ENCODE data around the gene PCDHA7.
A peak's percentile ranks its signal among the peaks of the same experiment; 100 is the strongest.
"Not testable (repeated sequence)": the region's sequence is repeated elsewhere in the genome, so short reads cannot be mapped to it uniquely, and the experiment has no call there.

Gene PCDHA7

GRCh38 chr5:140801494-140801841 is 32.6 kb upstream of the PCDHA7 start:
- Histone ChIP-seq H3K56ac (ENCODE audit: low read length) (no peak overlapping the region), H3K27me3 (ENCODE audit: insufficient read depth, low read length, poor library complexity) (no peaks in the 10 kb centered on the region), H3K23ac (ENCODE audit: low read length) (no peak overlapping the region), H3K18ac (ENCODE audit: low read length) (no peak overlapping the region), H3K4ac (ENCODE audit: low read depth, low read length) (no peak overlapping the region), H2AK5ac (ENCODE audit: low read length) (no peak overlapping the region), H3K4me3 (ENCODE audit: low read length) (no peak overlapping the region), H2BK15ac (replicated peaks; ENCODE audit: low read depth) (no peak overlapping the region), H2BK120ac (ENCODE audit: low read depth, low read length) (no peak overlapping the region), H4K5ac (ENCODE audit: low read length) (no peak overlapping the region), H2BK5ac (ENCODE audit: low read length) (no peak overlapping the region), H3K79me2 (ENCODE audit: control insufficient read depth, insufficient read depth, low read length) (no peaks in the 10 kb centered on the region), H4K8ac (ENCODE audit: low read depth, low read length) (no peak overlapping the region), H3K9ac (ENCODE audit: low read length) (no peak overlapping the region), H3K79me1 (ENCODE audit: low read length) (no peaks in the 10 kb centered on the region), H3K27ac (ENCODE audit: low read depth, low read length) (no peak overlapping the region), H3K4me1 (ENCODE audit: control insufficient read depth, low read depth, low read length) (no peaks in the 10 kb centered on the region), H3K36me3 (ENCODE audit: control insufficient read depth, insufficient read depth, low read length) (no peaks in the 10 kb centered on the region), H3K4me2 (ENCODE audit: low read length) (no peak overlapping the region)
- DNase-seq = no peak
- no CpG with 5 or more reads among the region's 16 CpGs for WGBS (ENCODE audit: extremely low coverage, insufficient coverage, low lambda C conversion rate)

- H3K4ac ChIP-seq (ENCODE audit: low read depth, low read length); H3K4me1 ChIP-seq (ENCODE audit: control insufficient read depth, low read depth, low read length); H2BK15ac ChIP-seq (replicated peaks; ENCODE audit: low read depth); H2AK5ac ChIP-seq (ENCODE audit: low read length); H3K23ac ChIP-seq (ENCODE audit: low read length); H3K79me1 ChIP-seq (ENCODE audit: low read length); H3K27ac ChIP-seq (ENCODE audit: low read depth, low read length); H2BK120ac ChIP-seq (ENCODE audit: low read depth, low read length); DNase-seq; H3K27me3 ChIP-seq (ENCODE audit: insufficient read depth, low read length, poor library complexity); H3K9ac ChIP-seq (ENCODE audit: low read length); H3K4me3 ChIP-seq (ENCODE audit: low read length); H3K79me2 ChIP-seq (ENCODE audit: control insufficient read depth, insufficient read depth, low read length); H3K18ac ChIP-seq (ENCODE audit: low read length); H2BK5ac ChIP-seq (ENCODE audit: low read length); H3K56ac ChIP-seq (ENCODE audit: low read length); H4K5ac ChIP-seq (ENCODE audit: low read length); H3K4me2 ChIP-seq (ENCODE audit: low read length); H3K36me3 ChIP-seq (ENCODE audit: control insufficient read depth, insufficient read depth, low read length); H4K8ac ChIP-seq (ENCODE audit: low read depth, low read length): not testable (repeated sequence)
- no CpG with 5 or more reads among the region's 45 CpGs for WGBS (ENCODE audit: extremely low coverage, insufficient coverage, low lambda C conversion rate)
These were observed 31.7 kb upstream of the PCDHA7 start for GRCh38 chr5:140802381-140802780.

- H3K18ac ChIP-seq (ENCODE audit: low read length) = no peak overlapping the region
- H4K5ac ChIP-seq (ENCODE audit: low read length) = no peak overlapping the region
- H3K79me1 ChIP-seq (ENCODE audit: low read length) = no peaks in the 10 kb centered on the region
- H2BK120ac ChIP-seq (ENCODE audit: low read depth, low read length) = no peak overlapping the region
- H3K4me3 ChIP-seq (ENCODE audit: low read length) = no peak overlapping the region
- H3K23ac ChIP-seq (ENCODE audit: low read length) = no peak overlapping the region
- H2AK5ac ChIP-seq (ENCODE audit: low read length) = no peak overlapping the region
- no peaks in the 10 kb centered on the region for H3K79me2 ChIP-seq (ENCODE audit: control insufficient read depth, insufficient read depth, low read length)
- no peak overlapping the region for H3K4ac ChIP-seq (ENCODE audit: low read depth, low read length)
- no peak overlapping the region for H3K4me2 ChIP-seq (ENCODE audit: low read length)
- no peak for DNase-seq
- no peak overlapping the region for H3K56ac ChIP-seq (ENCODE audit: low read length)
- H4K8ac ChIP-seq (ENCODE audit: low read depth, low read length) = no peak overlapping the region
- WGBS (ENCODE audit: extremely low coverage, insufficient coverage, low lambda C conversion rate) = no CpG with 5 or more reads among the region's 53 CpGs
- H3K27me3 ChIP-seq (ENCODE audit: insufficient read depth, low read length, poor library complexity) = no peaks in the 10 kb centered on the region
- no peaks in the 10 kb centered on the region for H3K36me3 ChIP-seq (ENCODE audit: control insufficient read depth, insufficient read depth, low read length)
- H3K27ac ChIP-seq (ENCODE audit: low read depth, low read length) = no peak overlapping the region
- no peak overlapping the region for H3K9ac ChIP-seq (ENCODE audit: low read length)
- H3K4me1 ChIP-seq (ENCODE audit: control insufficient read depth, low read depth, low read length) = no peaks in the 10 kb centered on the region
- H2BK15ac ChIP-seq (replicated peaks; ENCODE audit: low read depth) = no peak overlapping the region
- no peak overlapping the region for H2BK5ac ChIP-seq (ENCODE audit: low read length)
These were observed 31.2 kb upstream of the PCDHA7 start for GRCh38 chr5:140802781-140803271.

GRCh38 chr5:140806834-140807775 is 27.0 kb upstream of the PCDHA7 start, which contains the start of gene PCDHA4:
Gene PCDHA4, plus strand, starts transcription at chr5:140807068.
- Histone ChIP-seq H2BK120ac (ENCODE audit: low read depth, low read length) (no peak within 1 kb of the TSS), H3K18ac (ENCODE audit: low read length) (no peak within 1 kb of the TSS), H4K8ac (ENCODE audit: low read depth, low read length) (no peak within 1 kb of the TSS), H3K4ac (ENCODE audit: low read depth, low read length) (no peak within 1 kb of the TSS), H3K36me3 (ENCODE audit: control insufficient read depth, insufficient read depth, low read length) (no peaks in the 10 kb centered on the region), H3K9ac (ENCODE audit: low read length) (peak within 1 kb of the TSS; percentile 90), H3K23ac (ENCODE audit: low read length) (no peak within 1 kb of the TSS), H3K79me1 (ENCODE audit: low read length) (no peaks in the 10 kb centered on the region), H2BK5ac (ENCODE audit: low read length) (no peak within 1 kb of the TSS), H3K4me1 (ENCODE audit: control insufficient read depth, low read depth, low read length) (no peaks in the 10 kb centered on the region), H3K27me3 (ENCODE audit: insufficient read depth, low read length, poor library complexity) (no peaks in the 10 kb centered on the region), H3K56ac (ENCODE audit: low read length) (peak within 1 kb of the TSS; percentile 95), H3K4me3 (ENCODE audit: low read length) (peak within 1 kb of the TSS; percentile 75), H3K27ac (ENCODE audit: low read depth, low read length) (no peak within 1 kb of the TSS), H2AK5ac (ENCODE audit: low read length) (no peak within 1 kb of the TSS), H2BK15ac (replicated peaks; ENCODE audit: low read depth) (no peak within 1 kb of the TSS), H3K79me2 (ENCODE audit: control insufficient read depth, insufficient read depth, low read length) (no peaks in the 10 kb centered on the region), H4K5ac (ENCODE audit: low read length) (no peak within 1 kb of the TSS), H3K4me2 (ENCODE audit: low read length) (peak within 1 kb of the TSS; percentile 71)
- no CpG with 5 or more reads among the region's 47 CpGs for WGBS (ENCODE audit: extremely low coverage, insufficient coverage, low lambda C conversion rate)
- peak; percentile 78 for DNase-seq

- not testable (repeated sequence) for H3K4me3 ChIP-seq (ENCODE audit: low read length); H4K8ac ChIP-seq (ENCODE audit: low read depth, low read length); H3K36me3 ChIP-seq (ENCODE audit: control insufficient read depth, insufficient read depth, low read length); H2BK5ac ChIP-seq (ENCODE audit: low read length); DNase-seq; H3K4me2 ChIP-seq (ENCODE audit: low read length); H3K23ac ChIP-seq (ENCODE audit: low read length); H3K18ac ChIP-seq (ENCODE audit: low read length); H2BK15ac ChIP-seq (replicated peaks; ENCODE audit: low read depth); H2BK120ac ChIP-seq (ENCODE audit: low read depth, low read length); H3K4me1 ChIP-seq (ENCODE audit: control insufficient read depth, low read depth, low read length); H3K27me3 ChIP-seq (ENCODE audit: insufficient read depth, low read length, poor library complexity); H3K4ac ChIP-seq (ENCODE audit: low read depth, low read length); H3K56ac ChIP-seq (ENCODE audit: low read length); H3K79me1 ChIP-seq (ENCODE audit: low read length); H3K27ac ChIP-seq (ENCODE audit: low read depth, low read length); H2AK5ac ChIP-seq (ENCODE audit: low read length); H3K9ac ChIP-seq (ENCODE audit: low read length); H4K5ac ChIP-seq (ENCODE audit: low read length); H3K79me2 ChIP-seq (ENCODE audit: control insufficient read depth, insufficient read depth, low read length)
- no CpG with 5 or more reads among the region's 62 CpGs for WGBS (ENCODE audit: extremely low coverage, insufficient coverage, low lambda C conversion rate)
These were observed 25.7 kb upstream of the PCDHA7 start for GRCh38 chr5:140808241-140808888.
